Glutamatergic neuron (in vitro differentiated cells): Measurements from ENCODE around the gene OLAH. TPM values are rescaled to one million over a fixed set of nuclear protein-coding genes. Genes with fewer than 3 reads are reported as not detected.

Experiments used
- DNase-seq: peaks from one replicate; pipeline ENCODE4 v3.0.0; 2022
- H3K27ac Mint-ChIP-seq: one replicate; pipeline ENCODE4 v1.8.0; 2020; ENCODE audit warnings: mild to moderate bottlenecking, mixed read lengths, inconsistent platforms; ENCODE audit not compliant: unreplicated experiment
- H3K27me3 Mint-ChIP-seq: one replicate; pipeline ENCODE4 v1.8.0; 2020; ENCODE audit warnings: mild to moderate bottlenecking, moderate library complexity, mixed read lengths, inconsistent platforms; ENCODE audit not compliant: unreplicated experiment
- H3K36me3 Mint-ChIP-seq: one replicate; pipeline ENCODE4 v1.8.0; 2020; ENCODE audit warnings: mild to moderate bottlenecking, mixed read lengths, inconsistent platforms; ENCODE audit not compliant: unreplicated experiment
- H3K4me1 Mint-ChIP-seq: one replicate; pipeline ENCODE4 v1.8.0; 2020; ENCODE audit warnings: mild to moderate bottlenecking, low read depth, mixed read lengths, inconsistent platforms; ENCODE audit not compliant: unreplicated experiment
- H3K4me3 Mint-ChIP-seq: one replicate; pipeline ENCODE4 v1.8.0; 2020; ENCODE audit warnings: mild to moderate bottlenecking, mixed read lengths, inconsistent platforms; ENCODE audit not compliant: unreplicated experiment
- H3K9me3 Mint-ChIP-seq: one replicate; pipeline ENCODE4 v1.8.0; 2020; ENCODE audit warnings: mild to moderate bottlenecking, moderate library complexity, mixed read lengths, inconsistent platforms; ENCODE audit not compliant: unreplicated experiment
- CTCF ChIP-seq: fragments of 200-600 bp; sonication (generic); IDR thresholded peaks from one replicate; pipeline ENCODE4 v1.5.0; 2021; ENCODE audit not compliant: partially characterized antibody, unreplicated experiment
- total RNA-seq: library from RNA; stranded (reverse); fragmentation: NEBNext Ultra II Directional; extraction: Animal tissue kit (Norgen Biotek cat#: 25700); gene quantifications from one replicate; pipeline ENCODE4 v1.2.1, GENCODE V29; 2021; ENCODE audit not compliant: unreplicated experiment

The OLAH gene
- total RNA-seq, 1 donor from 2014 or later: not detected

- Mint-ChIP-seq H3K27me3 (no peaks in the 10 kb centered on the region), H3K27ac (no peak overlapping the region)
These were observed 70.0 kb downstream of the OLAH start for GRCh38 chr10:15113766-15114165.

GRCh38 chr10:15116225-15116624 is 72.5 kb downstream of the OLAH start:
- H3K9me3 Mint-ChIP-seq: no peaks in the 10 kb centered on the region
- no peak overlapping the region for H3K4me3 Mint-ChIP-seq
- H3K27ac Mint-ChIP-seq: no peak overlapping the region
- no peaks in the 10 kb centered on the region for H3K4me1 Mint-ChIP-seq
- no peak for TF ChIP-seq CTCF
- DNase-seq: no peak
- no peaks in the 10 kb centered on the region for H3K36me3 Mint-ChIP-seq
- H3K27me3 Mint-ChIP-seq: no peaks in the 10 kb centered on the region

More at GRCh38 chr10:15113766-15114165, 70.0 kb downstream of the OLAH start:
- TF ChIP-seq CTCF: no peak
- H3K4me1 Mint-ChIP-seq: no peaks in the 10 kb centered on the region
- H3K4me3 Mint-ChIP-seq: no peak overlapping the region
- no peaks in the 10 kb centered on the region for H3K9me3 Mint-ChIP-seq
- H3K36me3 Mint-ChIP-seq: no peaks in the 10 kb centered on the region
- no peak for DNase-seq

- Mint-ChIP-seq H3K9me3 (no peaks in the 10 kb centered on the region), H3K4me1 (peaks cover under 1% of the 10 kb centered on the region), H3K36me3 (no peaks in the 10 kb centered on the region), H3K4me3 (no peak overlapping the region), H3K27me3 (no peaks in the 10 kb centered on the region), H3K27ac (no peak overlapping the region)
- no peak for DNase-seq
- TF ChIP-seq CTCF: no peak
These were observed 74.9 kb downstream of the OLAH start for GRCh38 chr10:15118615-15119014.

GRCh38 chr10:15120523-15120922 is 76.8 kb downstream of the OLAH start:
- Mint-ChIP-seq H3K9me3 (no peaks in the 10 kb centered on the region), H3K4me3 (no peak overlapping the region), H3K27me3 (peaks cover 2% of the 10 kb centered on the region), H3K36me3 (no peaks in the 10 kb centered on the region), H3K27ac (no peak overlapping the region), H3K4me1 (peaks cover 7% of the 10 kb centered on the region)
- no peak for DNase-seq
- TF ChIP-seq CTCF: no peak

- H3K36me3 Mint-ChIP-seq: no peaks in the 10 kb centered on the region
- peaks cover 7% of the 10 kb centered on the region for H3K4me1 Mint-ChIP-seq
- H3K4me3 Mint-ChIP-seq: no peak overlapping the region
- H3K27ac Mint-ChIP-seq: no peak overlapping the region
- H3K27me3 Mint-ChIP-seq: peaks cover 2% of the 10 kb centered on the region
- H3K9me3 Mint-ChIP-seq: no peaks in the 10 kb centered on the region
- DNase-seq: no peak
- no peak for TF ChIP-seq CTCF
These were observed 78.0 kb downstream of the OLAH start for GRCh38 chr10:15121707-15122106.
